Liver (tissue), 3 donors: ENCODE data around the gene CDH4.

Experiments used
- EGR1 ChIP-seq, 2 donors: IDR thresholded peaks; 2 replicates each; pipeline ENCODE4 v1.6.1; 2016 to 2018; ENCODE audit warnings: antibody characterized with exemption in 2 of 2, low read depth in 2 of 2
- FOXA1 ChIP-seq: IDR thresholded peaks from 2 replicates; pipeline ENCODE4 v1.6.1; 2016; ENCODE audit warnings: antibody characterized with exemption
- GABPA ChIP-seq, 2 donors: IDR thresholded peaks in 1 of 2; conservative IDR thresholded peaks in 1 of 2; 2 replicates each; pipeline ENCODE4 v1.6.1; 2016; ENCODE audit warnings: antibody characterized with exemption in 2 of 2, mild to moderate bottlenecking in 1 of 2, moderate library complexity in 1 of 2
- JUND ChIP-seq, 2 donors: IDR thresholded peaks; 2 replicates each; pipeline ENCODE4 v1.6.1; 2016; ENCODE audit warnings: antibody characterized with exemption in 2 of 2
- RAD21 ChIP-seq, 2 donors: IDR thresholded peaks; 2 replicates each; pipeline ENCODE4 v1.6.1; 2016; ENCODE audit warnings: antibody characterized with exemption in 2 of 2, mild to moderate bottlenecking in 2 of 2
- RXRA ChIP-seq, 2 donors: IDR thresholded peaks; 2 replicates each; pipeline ENCODE4 v1.6.1; 2017 to 2018; ENCODE audit warnings: antibody characterized with exemption in 2 of 2, mild to moderate bottlenecking in 1 of 2
- SP1 ChIP-seq: IDR thresholded peaks from 2 replicates; pipeline ENCODE4 v1.6.1; 2018; ENCODE audit warnings: antibody characterized with exemption, mild to moderate bottlenecking
- TAF1 ChIP-seq: conservative IDR thresholded peaks from 2 replicates; pipeline ENCODE4 v1.6.1; 2016; ENCODE audit warnings: antibody characterized with exemption, mild to moderate bottlenecking
- YY1 ChIP-seq: IDR thresholded peaks from 2 replicates; pipeline ENCODE4 v1.6.1; 2016; ENCODE audit warnings: antibody characterized with exemption, mild to moderate bottlenecking
- TF ChIP-seq, protein P1 (sequence below): IDR thresholded peaks from 2 replicates; pipeline ENCODE4 v1.6.1; 2016; ENCODE audit warnings: antibody characterized with exemption, mild to moderate bottlenecking
- TF ChIP-seq, protein P2 (sequence below): fragments of 150-350 bp; IDR thresholded peaks from 2 replicates; pipeline ENCODE4 v1.5.1; 2017; ENCODE audit warnings: improper control_type of control experiment, low read depth, low read length; ENCODE audit not compliant: missing input control
- TF ChIP-seq, protein P3 (sequence below): IDR thresholded peaks from 2 replicates; pipeline ENCODE4 v1.6.1; 2016; ENCODE audit warnings: antibody characterized with exemption
- TF ChIP-seq, protein P4 (sequence below): IDR thresholded peaks from 2 replicates; pipeline ENCODE4 v1.6.1; 2016; ENCODE audit warnings: antibody characterized with exemption
- donor health status: healthy.
- donor health status: healthy.

DNA sequence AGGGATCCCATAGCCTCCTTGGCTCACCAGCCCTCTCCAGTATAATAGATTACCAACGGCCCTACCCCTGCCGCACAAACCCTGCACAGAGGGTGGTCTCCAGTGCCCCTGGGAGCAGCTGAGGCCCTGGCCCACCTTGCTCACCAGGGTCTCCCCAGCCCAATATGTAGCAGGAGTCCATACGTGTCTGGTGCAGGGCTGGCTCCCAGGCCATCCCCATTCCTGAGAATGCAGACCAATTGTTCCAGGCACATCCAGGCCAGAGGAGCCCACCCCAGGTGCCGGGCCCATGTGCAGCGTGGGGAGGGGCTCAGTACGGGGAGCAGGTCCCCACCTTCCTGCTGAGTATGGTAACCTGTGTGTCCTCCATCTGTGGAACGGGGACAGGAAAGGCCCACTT, 561.7 kb downstream of the CDH4 start:
- TF ChIP-seq, protein P1, sequence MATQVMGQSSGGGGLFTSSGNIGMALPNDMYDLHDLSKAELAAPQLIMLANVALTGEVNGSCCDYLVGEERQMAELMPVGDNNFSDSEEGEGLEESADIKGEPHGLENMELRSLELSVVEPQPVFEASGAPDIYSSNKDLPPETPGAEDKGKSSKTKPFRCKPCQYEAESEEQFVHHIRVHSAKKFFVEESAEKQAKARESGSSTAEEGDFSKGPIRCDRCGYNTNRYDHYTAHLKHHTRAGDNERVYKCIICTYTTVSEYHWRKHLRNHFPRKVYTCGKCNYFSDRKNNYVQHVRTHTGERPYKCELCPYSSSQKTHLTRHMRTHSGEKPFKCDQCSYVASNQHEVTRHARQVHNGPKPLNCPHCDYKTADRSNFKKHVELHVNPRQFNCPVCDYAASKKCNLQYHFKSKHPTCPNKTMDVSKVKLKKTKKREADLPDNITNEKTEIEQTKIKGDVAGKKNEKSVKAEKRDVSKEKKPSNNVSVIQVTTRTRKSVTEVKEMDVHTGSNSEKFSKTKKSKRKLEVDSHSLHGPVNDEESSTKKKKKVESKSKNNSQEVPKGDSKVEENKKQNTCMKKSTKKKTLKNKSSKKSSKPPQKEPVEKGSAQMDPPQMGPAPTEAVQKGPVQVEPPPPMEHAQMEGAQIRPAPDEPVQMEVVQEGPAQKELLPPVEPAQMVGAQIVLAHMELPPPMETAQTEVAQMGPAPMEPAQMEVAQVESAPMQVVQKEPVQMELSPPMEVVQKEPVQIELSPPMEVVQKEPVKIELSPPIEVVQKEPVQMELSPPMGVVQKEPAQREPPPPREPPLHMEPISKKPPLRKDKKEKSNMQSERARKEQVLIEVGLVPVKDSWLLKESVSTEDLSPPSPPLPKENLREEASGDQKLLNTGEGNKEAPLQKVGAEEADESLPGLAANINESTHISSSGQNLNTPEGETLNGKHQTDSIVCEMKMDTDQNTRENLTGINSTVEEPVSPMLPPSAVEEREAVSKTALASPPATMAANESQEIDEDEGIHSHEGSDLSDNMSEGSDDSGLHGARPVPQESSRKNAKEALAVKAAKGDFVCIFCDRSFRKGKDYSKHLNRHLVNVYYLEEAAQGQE, result no peak
- no peak for TF ChIP-seq GABPA (IDR thresholded peaks at IDR 0.05 in 1 of 2, conservative IDR thresholded peaks at IDR 0.05 in 1 of 2)
- TF ChIP-seq, protein P2, sequence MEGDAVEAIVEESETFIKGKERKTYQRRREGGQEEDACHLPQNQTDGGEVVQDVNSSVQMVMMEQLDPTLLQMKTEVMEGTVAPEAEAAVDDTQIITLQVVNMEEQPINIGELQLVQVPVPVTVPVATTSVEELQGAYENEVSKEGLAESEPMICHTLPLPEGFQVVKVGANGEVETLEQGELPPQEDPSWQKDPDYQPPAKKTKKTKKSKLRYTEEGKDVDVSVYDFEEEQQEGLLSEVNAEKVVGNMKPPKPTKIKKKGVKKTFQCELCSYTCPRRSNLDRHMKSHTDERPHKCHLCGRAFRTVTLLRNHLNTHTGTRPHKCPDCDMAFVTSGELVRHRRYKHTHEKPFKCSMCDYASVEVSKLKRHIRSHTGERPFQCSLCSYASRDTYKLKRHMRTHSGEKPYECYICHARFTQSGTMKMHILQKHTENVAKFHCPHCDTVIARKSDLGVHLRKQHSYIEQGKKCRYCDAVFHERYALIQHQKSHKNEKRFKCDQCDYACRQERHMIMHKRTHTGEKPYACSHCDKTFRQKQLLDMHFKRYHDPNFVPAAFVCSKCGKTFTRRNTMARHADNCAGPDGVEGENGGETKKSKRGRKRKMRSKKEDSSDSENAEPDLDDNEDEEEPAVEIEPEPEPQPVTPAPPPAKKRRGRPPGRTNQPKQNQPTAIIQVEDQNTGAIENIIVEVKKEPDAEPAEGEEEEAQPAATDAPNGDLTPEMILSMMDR, result no peak
- TF ChIP-seq, protein P3, sequence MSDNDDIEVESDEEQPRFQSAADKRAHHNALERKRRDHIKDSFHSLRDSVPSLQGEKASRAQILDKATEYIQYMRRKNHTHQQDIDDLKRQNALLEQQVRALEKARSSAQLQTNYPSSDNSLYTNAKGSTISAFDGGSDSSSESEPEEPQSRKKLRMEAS, result no peak
- no peak for TF ChIP-seq FOXA1
- no peak for TF ChIP-seq TAF1
- TF ChIP-seq RXRA (IDR thresholded peaks at IDR 0.05), result no peak
- TF ChIP-seq RAD21 (IDR thresholded peaks at IDR 0.05), result no peak
- TF ChIP-seq JUND (IDR thresholded peaks at IDR 0.05), result no peak
- no peak for TF ChIP-seq YY1
- TF ChIP-seq, protein P4, sequence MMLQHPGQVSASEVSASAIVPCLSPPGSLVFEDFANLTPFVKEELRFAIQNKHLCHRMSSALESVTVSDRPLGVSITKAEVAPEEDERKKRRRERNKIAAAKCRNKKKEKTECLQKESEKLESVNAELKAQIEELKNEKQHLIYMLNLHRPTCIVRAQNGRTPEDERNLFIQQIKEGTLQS, result no peak
- TF ChIP-seq SP1, result no peak
- TF ChIP-seq EGR1 (IDR thresholded peaks at IDR 0.05; ENCODE audit: low read depth in 2 of 2), result no peak
